A673 (cell line): ENCODE measurements around the gene MEGF11. TPM values are rescaled to one million over a fixed set of nuclear protein-coding genes. Genes with fewer than 3 reads are reported as not detected.

ENCODE experiments used
- BruUV-seq: library from RNA; stranded (reverse); fragments of 400-500 nt; replicated peaks from 2 replicates; lab custom pipeline; 2021; lab: Mats Ljungman, UMichigan
- CTCF ChIA-PET: fragments of 300-600 bp; sonication (Branson Sonifier 250); formaldehyde crosslinking; loops from one replicate; lab custom pipeline; 2022; ENCODE audit warnings: antibody characterized with exemption; lab: Charles Lee
- POLR2A ChIA-PET: fragments of 300-600 bp; sonication (Branson Sonifier 250); formaldehyde crosslinking; loops from one replicate; lab custom pipeline; 2022; ENCODE audit warnings: antibody characterized with exemption; ENCODE audit not compliant: low non-redundant PET; lab: Charles Lee
- DNase-seq: peaks from one replicate; pipeline ENCODE4 v3.0.0-alpha.2; 2015; ENCODE audit warnings: low spot score
- H3K27ac ChIP-seq: fragments of 200-600 bp; sonication (generic); 2 replicates; pipeline ENCODE4 v1.5.1; 2016; ENCODE audit warnings: mixed run types, low read depth, mild to moderate bottlenecking, mixed read lengths, antibody characterized with exemption, low read length; ENCODE audit not compliant: poor library complexity, severe bottlenecking
- H3K27me3 ChIP-seq: fragments of 200-600 bp; sonication (generic); replicated peaks from 2 replicates; pipeline ENCODE4 v1.6.1; 2017; ENCODE audit warnings: mixed run types, low read depth, mild to moderate bottlenecking, mixed read lengths, antibody characterized with exemption, low read length; ENCODE audit not compliant: insufficient read depth, poor library complexity
- H3K36me3 ChIP-seq: fragments of 200-600 bp; sonication (generic); 2 replicates; pipeline ENCODE4 v1.6.1; 2016; ENCODE audit warnings: mixed run types, mild to moderate bottlenecking, mixed read lengths, antibody characterized with exemption, low read length; ENCODE audit not compliant: insufficient read depth, poor library complexity, severe bottlenecking
- H3K4me1 ChIP-seq: fragments of 200-600 bp; sonication (generic); 2 replicates; pipeline ENCODE4 v1.6.1; 2017; ENCODE audit warnings: mixed run types, mild to moderate bottlenecking, mixed read lengths, antibody characterized with exemption, low read length; ENCODE audit not compliant: insufficient read depth, poor library complexity, severe bottlenecking
- H3K4me3 ChIP-seq: fragments of 200-600 bp; sonication (generic); 2 replicates; pipeline ENCODE4 v1.5.1; 2016; ENCODE audit warnings: low read depth, mixed run types, mild to moderate bottlenecking, mixed read lengths, low read length; ENCODE audit not compliant: poor library complexity, severe bottlenecking
- H3K9me3 ChIP-seq: fragments of 200-600 bp; sonication (generic); 2 replicates; pipeline ENCODE4 v1.6.1; 2016; ENCODE audit warnings: mixed run types, low read depth, mild to moderate bottlenecking, mixed read lengths, antibody characterized with exemption, low read length; ENCODE audit not compliant: poor library complexity, severe bottlenecking
- CTCF ChIP-seq: fragments of 300-800, 200-600 bp; sonication (generic); conservative IDR thresholded peaks from 2 replicates; pipeline ENCODE4 v1.5.1; 2017; ENCODE audit warnings: low read depth, mild to moderate bottlenecking, antibody characterized with exemption, low read length, moderate library complexity, mixed read lengths
- EZH2 ChIP-seq: fragments of 200-600 bp; sonication (generic); IDR thresholded peaks from 2 replicates; pipeline ENCODE4 v1.6.1; 2017; ENCODE audit warnings: borderline replicate concordance, low read depth, mild to moderate bottlenecking, mixed read lengths, antibody characterized with exemption, low read length; ENCODE audit not compliant: poor library complexity, severe bottlenecking
- intact Hi-C: fragments of 100-400 bp; cut with micrococcal nuclease; formaldehyde crosslinking; loops from one replicate; pipeline ENCODE4 v1.10.0; 2022; ENCODE audit not compliant: unreplicated experiment
- total RNA-seq: library from RNA; stranded (reverse); gene quantifications from 2 replicates; pipeline ENCODE4 v1.2.3, GENCODE V29; 2021

MEGF11 gene
- total RNA-seq, 1 experiment from 2014 or later = 0.43 TPM

- ChIA-PET CTCF (no interaction called here), POLR2A (no interaction called here)
- DNase-seq = no peak
- no peaks in the 10 kb centered on the region for H3K4me1 ChIP-seq
- no peaks in the 10 kb centered on the region for H3K27me3 ChIP-seq
- BruUV-seq = no TSS peak
- no peaks in the 10 kb centered on the region for H3K36me3 ChIP-seq
- intact Hi-C loops = no loop called here
- H3K4me3 ChIP-seq = no peak overlapping the region
- H3K27ac ChIP-seq = no peak overlapping the region
- no peaks in the 10 kb centered on the region for H3K9me3 ChIP-seq
- TF ChIP-seq EZH2 (no peak), CTCF (no peak)
Observed at GRCh38 chr15:65948383-65948782, 305.2 kb downstream of the MEGF11 start.

- intact Hi-C loops = no loop called here
- TF ChIP-seq EZH2 (no peak), CTCF (no peak)
- Histone ChIP-seq H3K27ac (no peak overlapping the region), H3K4me1 (no peaks in the 10 kb centered on the region), H3K36me3 (no peaks in the 10 kb centered on the region), H3K4me3 (no peak overlapping the region), H3K9me3 (no peaks in the 10 kb centered on the region), H3K27me3 (no peaks in the 10 kb centered on the region)
- ChIA-PET POLR2A (no interaction called here), CTCF (no interaction called here)
- no TSS peak for BruUV-seq
- no peak for DNase-seq
Observed at GRCh38 chr15:65947041-65947440, 306.5 kb downstream of the MEGF11 start.

- intact Hi-C loops = no loop called here
- POLR2A ChIA-PET = no interaction called here
Observed at GRCh38 chr15:65945616-65946015, 307.9 kb downstream of the MEGF11 start.

More at GRCh38 chr15:65945616-65946015, 307.9 kb downstream of the MEGF11 start:
- CTCF ChIA-PET = no interaction called here
- no peaks in the 10 kb centered on the region for H3K27me3 ChIP-seq
- H3K9me3 ChIP-seq = no peaks in the 10 kb centered on the region
- DNase-seq = no peak
- no peaks in the 10 kb centered on the region for H3K36me3 ChIP-seq
- TF ChIP-seq CTCF (no peak; the same call in 1 of the 2 replicates), EZH2 (no peak)
- no peak overlapping the region for H3K27ac ChIP-seq
- H3K4me3 ChIP-seq = no peak overlapping the region
- no peaks in the 10 kb centered on the region for H3K4me1 ChIP-seq
- no TSS peak for BruUV-seq
